IPS-15b (cell line): ENCODE results near the gene FAXC.
"Not testable (repeated sequence)": the region's sequence is repeated elsewhere in the genome, so short reads cannot be mapped to it uniquely, and the experiment has no call there.

Source experiments
- H3K27me3 ChIP-seq: one replicate; pipeline ENCODE4 v1.6.1; 2013; ENCODE audit warnings: low read length; ENCODE audit not compliant: control insufficient read depth, insufficient read depth
- H3K36me3 ChIP-seq: one replicate; pipeline ENCODE4 v1.6.1; 2013; ENCODE audit warnings: low read length; ENCODE audit not compliant: control insufficient read depth, insufficient read depth
- H3K4me1 ChIP-seq: one replicate; pipeline ENCODE4 v1.6.1; 2013; ENCODE audit warnings: mild to moderate bottlenecking, low read length; ENCODE audit not compliant: control insufficient read depth, insufficient read depth
- H3K4me3 ChIP-seq: one replicate; pipeline ENCODE4 v1.5.1; 2013; ENCODE audit warnings: low read depth, low read length
- H3K9ac ChIP-seq: one replicate; pipeline ENCODE4 v1.6.1; 2013; ENCODE audit warnings: low read depth, mild to moderate bottlenecking, low read length
- H3K9me3 ChIP-seq: one replicate; pipeline ENCODE4 v1.6.1; 2013; ENCODE audit warnings: mild to moderate bottlenecking, low read length; ENCODE audit not compliant: control insufficient read depth, insufficient read depth

The FAXC gene

GRCh38 chr6:99276747-99277146, 72.7 kb downstream of the FAXC start:
- Histone ChIP-seq H3K27me3 (no peaks in the 10 kb centered on the region), H3K4me1 (no peaks in the 10 kb centered on the region), H3K4me3 (no peak overlapping the region), H3K36me3 (no peaks in the 10 kb centered on the region), H3K9me3 (no peaks in the 10 kb centered on the region), H3K9ac (no peak overlapping the region)

- H3K4me1 ChIP-seq: peaks cover 4% of the 10 kb centered on the region
- no peaks in the 10 kb centered on the region for H3K27me3 ChIP-seq
- no peaks in the 10 kb centered on the region for H3K36me3 ChIP-seq
- no peak overlapping the region for H3K9ac ChIP-seq
- H3K9me3 ChIP-seq: no peaks in the 10 kb centered on the region
- no peak overlapping the region for H3K4me3 ChIP-seq
Observed at GRCh38 chr6:99270826-99271225, 78.6 kb downstream of the FAXC start.

GRCh38 chr6:99270030-99270429, 79.4 kb downstream of the FAXC start:
- Histone ChIP-seq H3K9ac (no peak overlapping the region), H3K9me3 (no peaks in the 10 kb centered on the region), H3K27me3 (no peaks in the 10 kb centered on the region), H3K4me3 (no peak overlapping the region), H3K4me1 (peaks cover 4% of the 10 kb centered on the region), H3K36me3 (no peaks in the 10 kb centered on the region)

- Histone ChIP-seq H3K36me3 (no peaks in the 10 kb centered on the region), H3K9me3 (no peaks in the 10 kb centered on the region), H3K4me1 (peaks cover 4% of the 10 kb centered on the region), H3K4me3 (no peak overlapping the region), H3K27me3 (no peaks in the 10 kb centered on the region), H3K9ac (no peak overlapping the region)
Observed at GRCh38 chr6:99269207-99269606, 80.3 kb downstream of the FAXC start.

GRCh38 chr6:99266996-99267395, 82.5 kb downstream of the FAXC start:
- not testable (repeated sequence) for H3K36me3 ChIP-seq, H3K4me3 ChIP-seq, H3K27me3 ChIP-seq, H3K9me3 ChIP-seq, H3K4me1 ChIP-seq, H3K9ac ChIP-seq

GRCh38 chr6:99265447-99265846, 84.0 kb downstream of the FAXC start:
- H3K27me3 ChIP-seq, H3K4me1 ChIP-seq, H3K9me3 ChIP-seq, H3K4me3 ChIP-seq, H3K36me3 ChIP-seq, H3K9ac ChIP-seq: not testable (repeated sequence)

GRCh38 chr6:99254616-99255550, 94.6 kb downstream of the FAXC start:
- Histone ChIP-seq H3K9ac (no peak overlapping the region), H3K27me3 (no peaks in the 10 kb centered on the region), H3K4me1 (no peaks in the 10 kb centered on the region), H3K36me3 (no peaks in the 10 kb centered on the region), H3K4me3 (no peak overlapping the region), H3K9me3 (no peaks in the 10 kb centered on the region)

GRCh38 chr6:99253271-99253670, 96.2 kb downstream of the FAXC start:
- Histone ChIP-seq H3K27me3 (no peaks in the 10 kb centered on the region), H3K4me1 (no peaks in the 10 kb centered on the region)

GRCh38 chr6:99252421-99252820, 97.1 kb downstream of the FAXC start:
- H3K4me1 ChIP-seq: no peaks in the 10 kb centered on the region
- no peaks in the 10 kb centered on the region for H3K36me3 ChIP-seq
- H3K9ac ChIP-seq: no peak overlapping the region
- H3K27me3 ChIP-seq: no peaks in the 10 kb centered on the region
- H3K9me3 ChIP-seq: no peaks in the 10 kb centered on the region
- no peak overlapping the region for H3K4me3 ChIP-seq

More at GRCh38 chr6:99253271-99253670, 96.2 kb downstream of the FAXC start:
- Histone ChIP-seq H3K36me3 (no peaks in the 10 kb centered on the region), H3K4me3 (no peak overlapping the region), H3K9me3 (no peaks in the 10 kb centered on the region), H3K9ac (no peak overlapping the region)

- Histone ChIP-seq H3K9ac (no peak overlapping the region), H3K36me3 (no peaks in the 10 kb centered on the region), H3K9me3 (no peaks in the 10 kb centered on the region), H3K4me3 (no peak overlapping the region), H3K27me3 (no peaks in the 10 kb centered on the region), H3K4me1 (no peaks in the 10 kb centered on the region)
Observed at GRCh38 chr6:99250476-99250875, 99.0 kb downstream of the FAXC start.

- H3K27me3 ChIP-seq: no peaks in the 10 kb centered on the region
- H3K36me3 ChIP-seq: no peaks in the 10 kb centered on the region
- H3K9me3 ChIP-seq: no peaks in the 10 kb centered on the region
- H3K9ac ChIP-seq: no peak overlapping the region
- no peak overlapping the region for H3K4me3 ChIP-seq
- H3K4me1 ChIP-seq: no peaks in the 10 kb centered on the region
Observed at GRCh38 chr6:99246602-99247001, 102.9 kb downstream of the FAXC start.

- no peaks in the 10 kb centered on the region for H3K36me3 ChIP-seq
- H3K9ac ChIP-seq: no peak overlapping the region
- no peaks in the 10 kb centered on the region for H3K9me3 ChIP-seq
- no peak overlapping the region for H3K4me3 ChIP-seq
- H3K4me1 ChIP-seq: no peaks in the 10 kb centered on the region
- H3K27me3 ChIP-seq: no peaks in the 10 kb centered on the region
Observed at GRCh38 chr6:99241905-99242534, 107.5 kb downstream of the FAXC start.
